ENCODE data around the gene BCORL1.

BCORL1 gene, protein sequence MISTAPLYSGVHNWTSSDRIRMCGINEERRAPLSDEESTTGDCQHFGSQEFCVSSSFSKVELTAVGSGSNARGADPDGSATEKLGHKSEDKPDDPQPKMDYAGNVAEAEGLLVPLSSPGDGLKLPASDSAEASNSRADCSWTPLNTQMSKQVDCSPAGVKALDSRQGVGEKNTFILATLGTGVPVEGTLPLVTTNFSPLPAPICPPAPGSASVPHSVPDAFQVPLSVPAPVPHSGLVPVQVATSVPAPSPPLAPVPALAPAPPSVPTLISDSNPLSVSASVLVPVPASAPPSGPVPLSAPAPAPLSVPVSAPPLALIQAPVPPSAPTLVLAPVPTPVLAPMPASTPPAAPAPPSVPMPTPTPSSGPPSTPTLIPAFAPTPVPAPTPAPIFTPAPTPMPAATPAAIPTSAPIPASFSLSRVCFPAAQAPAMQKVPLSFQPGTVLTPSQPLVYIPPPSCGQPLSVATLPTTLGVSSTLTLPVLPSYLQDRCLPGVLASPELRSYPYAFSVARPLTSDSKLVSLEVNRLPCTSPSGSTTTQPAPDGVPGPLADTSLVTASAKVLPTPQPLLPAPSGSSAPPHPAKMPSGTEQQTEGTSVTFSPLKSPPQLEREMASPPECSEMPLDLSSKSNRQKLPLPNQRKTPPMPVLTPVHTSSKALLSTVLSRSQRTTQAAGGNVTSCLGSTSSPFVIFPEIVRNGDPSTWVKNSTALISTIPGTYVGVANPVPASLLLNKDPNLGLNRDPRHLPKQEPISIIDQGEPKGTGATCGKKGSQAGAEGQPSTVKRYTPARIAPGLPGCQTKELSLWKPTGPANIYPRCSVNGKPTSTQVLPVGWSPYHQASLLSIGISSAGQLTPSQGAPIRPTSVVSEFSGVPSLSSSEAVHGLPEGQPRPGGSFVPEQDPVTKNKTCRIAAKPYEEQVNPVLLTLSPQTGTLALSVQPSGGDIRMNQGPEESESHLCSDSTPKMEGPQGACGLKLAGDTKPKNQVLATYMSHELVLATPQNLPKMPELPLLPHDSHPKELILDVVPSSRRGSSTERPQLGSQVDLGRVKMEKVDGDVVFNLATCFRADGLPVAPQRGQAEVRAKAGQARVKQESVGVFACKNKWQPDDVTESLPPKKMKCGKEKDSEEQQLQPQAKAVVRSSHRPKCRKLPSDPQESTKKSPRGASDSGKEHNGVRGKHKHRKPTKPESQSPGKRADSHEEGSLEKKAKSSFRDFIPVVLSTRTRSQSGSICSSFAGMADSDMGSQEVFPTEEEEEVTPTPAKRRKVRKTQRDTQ (N-terminal part only)

DNA sequence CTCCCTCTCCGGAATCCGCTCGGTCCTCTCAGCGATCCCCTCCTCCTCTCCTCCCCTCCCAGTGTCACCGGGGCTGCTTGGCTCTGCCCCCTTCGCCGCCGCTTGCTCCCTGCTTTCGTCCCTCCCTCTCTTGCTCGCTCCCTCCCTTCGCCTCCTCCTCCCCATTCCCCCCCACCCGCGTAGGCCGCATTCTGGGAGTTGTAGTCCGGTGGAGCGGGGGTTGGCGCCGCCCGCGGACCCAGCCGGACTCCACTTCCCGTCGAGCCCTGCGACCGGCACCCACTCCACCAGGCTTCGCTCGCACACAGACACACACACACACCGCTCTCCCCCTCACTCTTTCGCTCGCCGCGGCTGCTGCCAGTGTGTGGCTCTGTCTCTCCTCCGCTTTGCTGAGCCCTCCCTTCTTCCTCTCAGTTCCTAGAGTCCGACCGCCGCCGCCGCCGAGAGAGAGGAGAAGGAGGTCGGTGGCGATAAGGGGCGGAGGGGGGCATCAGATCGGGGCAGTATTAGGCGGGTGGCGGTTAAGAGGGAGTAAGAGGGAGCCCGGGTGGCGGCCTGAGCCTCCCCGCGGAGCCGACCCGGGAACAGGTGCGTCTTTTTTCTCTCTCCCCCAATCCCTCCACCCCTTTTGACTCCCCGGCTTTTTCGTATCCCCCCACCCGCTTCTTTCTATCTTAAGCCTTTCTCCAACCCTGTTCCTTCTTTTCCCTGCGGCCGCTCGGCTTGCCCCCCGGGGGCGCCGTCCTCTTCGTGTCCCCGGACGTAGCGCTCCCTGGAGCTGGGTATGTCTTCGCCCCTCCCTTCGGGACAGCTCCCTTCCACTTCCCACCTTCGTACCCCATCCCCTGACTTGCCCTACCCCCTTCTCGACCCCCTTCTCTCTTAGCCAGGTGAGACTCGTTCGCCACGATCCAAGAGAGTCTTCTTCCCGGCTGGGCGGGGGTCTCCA lies at the start of gene BCORL1:
BCORL1 (plus strand) TSS at position 336 of the 952 bp plus-strand sequence. CDS start 22,597 bp downstream, outside the sequence.
- peak; percentile 77 for DNase-seq

DNA sequence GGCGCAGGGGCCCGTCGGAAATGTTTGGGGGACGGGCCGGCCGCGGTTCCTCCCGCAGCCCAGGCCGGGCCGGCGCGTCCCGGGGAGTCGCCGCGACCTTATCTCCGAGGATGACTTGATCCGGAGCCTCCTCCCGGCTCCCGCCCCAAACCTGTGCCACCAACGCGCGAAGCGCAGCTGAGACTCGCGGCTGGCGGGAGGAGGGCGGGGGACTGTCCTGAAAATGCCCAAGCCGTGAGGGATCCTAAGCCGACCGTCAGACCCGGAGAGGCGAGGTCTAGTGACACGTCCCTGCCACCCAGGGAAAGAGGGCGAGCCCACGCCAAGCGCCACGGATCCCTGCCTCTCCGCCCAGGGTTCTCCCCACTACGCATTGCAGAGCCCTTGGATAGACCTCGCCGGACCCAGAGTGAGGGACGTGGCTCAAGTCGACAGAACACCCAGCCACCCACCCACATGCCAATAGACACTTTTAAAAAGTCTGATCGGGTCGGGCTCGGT lies 49.6 kb upstream of the BCORL1 start:
- DNase-seq = no peak

DNA sequence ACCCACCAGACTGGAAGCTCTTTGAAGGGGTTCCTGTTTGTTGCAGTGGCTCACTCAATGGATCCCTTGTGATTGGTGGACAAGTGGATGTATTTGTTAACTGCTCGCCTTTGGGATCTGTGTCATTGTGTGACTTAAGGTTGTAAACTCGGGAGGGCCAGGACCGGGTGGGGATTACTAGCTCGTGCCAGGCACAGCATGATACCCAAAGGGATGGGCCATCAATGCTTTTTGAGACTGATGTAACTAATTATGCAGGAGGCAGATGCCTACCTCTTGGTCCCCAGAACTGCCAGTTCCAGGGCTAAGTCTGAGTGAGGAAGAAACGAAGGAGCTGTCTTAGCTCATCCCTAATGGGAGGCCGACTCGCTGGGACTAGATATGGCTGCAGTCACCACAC lies 48.7 kb upstream of the BCORL1 start:
- DNase-seq = no peak

DNA sequence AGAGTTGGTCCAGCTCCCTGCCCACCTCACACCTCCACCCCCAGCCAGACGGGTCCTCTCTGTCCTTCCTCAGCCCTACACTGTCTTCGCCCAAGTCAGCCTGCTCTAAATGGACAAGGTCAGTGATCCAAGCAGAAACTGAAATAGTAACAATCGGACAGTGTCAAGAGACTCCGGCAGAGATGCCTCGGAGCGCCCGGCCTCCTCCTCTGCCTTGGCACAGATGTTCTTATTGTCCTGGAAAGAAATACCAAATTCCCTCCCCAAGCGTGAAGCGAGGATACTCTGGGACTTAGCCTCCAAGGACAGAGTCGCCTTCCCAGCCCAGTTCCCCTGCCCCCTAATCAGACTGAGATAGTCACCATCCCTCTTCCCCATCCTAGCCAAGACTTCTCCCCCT lies 48.0 kb upstream of the BCORL1 start:
- DNase-seq = no peak

DNA sequence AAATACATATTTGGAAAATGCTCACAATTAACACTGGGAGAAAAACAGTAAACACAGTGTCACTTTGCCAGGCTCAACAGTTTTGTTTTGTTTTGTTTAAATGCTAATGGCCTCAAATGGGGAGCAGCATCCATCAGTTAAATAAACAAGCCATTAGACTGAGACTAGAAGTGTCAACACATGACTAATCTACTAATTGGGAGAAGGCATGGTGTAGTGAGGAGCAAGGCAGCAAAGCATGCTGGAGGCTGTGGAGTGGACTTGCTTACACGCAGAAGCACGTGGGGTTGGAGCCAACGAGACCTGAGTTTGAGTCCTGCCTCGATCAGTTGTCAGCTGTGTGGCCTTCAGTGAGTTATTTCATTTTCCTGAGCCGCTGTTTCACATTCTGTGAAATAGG lies 47.5 kb upstream of the BCORL1 start:
- no peak for DNase-seq

DNA sequence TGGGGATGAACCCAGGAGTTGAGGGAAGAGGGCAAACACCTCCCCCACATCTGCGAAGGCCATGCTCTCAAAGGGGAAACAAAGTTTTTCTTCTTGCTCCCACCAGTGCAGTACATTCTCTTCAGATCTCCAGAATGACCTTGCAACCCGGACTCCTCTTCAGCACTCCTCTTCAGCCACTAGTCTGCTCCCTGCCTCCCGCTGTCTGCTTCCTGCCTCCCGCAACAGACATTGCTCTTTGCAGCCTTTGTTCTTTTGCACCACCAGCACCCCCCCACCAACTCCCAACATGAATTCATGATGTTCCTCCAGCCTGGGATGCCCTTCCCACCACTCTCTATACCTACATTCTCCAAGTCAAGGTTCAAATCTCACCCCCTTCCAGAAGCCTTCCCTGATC lies 44.4 kb upstream of the BCORL1 start:
- DNase-seq = no peak

DNA sequence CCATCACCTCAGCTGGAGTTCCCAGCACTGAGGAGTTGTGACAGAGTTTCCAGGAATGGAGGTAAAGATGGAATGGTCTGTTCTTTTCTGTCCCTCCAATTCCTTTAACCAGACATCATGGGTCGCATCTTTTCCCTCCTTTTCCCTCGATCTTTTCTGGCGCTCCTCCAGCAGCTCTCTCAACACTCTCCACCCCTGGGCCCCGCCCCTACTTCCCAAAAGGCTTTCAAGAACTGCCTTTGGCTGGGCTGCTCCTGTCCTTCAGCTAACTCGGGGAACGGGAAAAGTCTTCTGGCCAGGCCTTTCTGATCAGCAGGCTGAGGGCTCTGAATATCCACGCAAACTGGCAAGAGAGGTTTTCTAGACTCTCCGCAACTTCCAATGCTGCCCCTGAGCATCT lies 42.4 kb upstream of the BCORL1 start:
- DNase-seq = no peak

DNA sequence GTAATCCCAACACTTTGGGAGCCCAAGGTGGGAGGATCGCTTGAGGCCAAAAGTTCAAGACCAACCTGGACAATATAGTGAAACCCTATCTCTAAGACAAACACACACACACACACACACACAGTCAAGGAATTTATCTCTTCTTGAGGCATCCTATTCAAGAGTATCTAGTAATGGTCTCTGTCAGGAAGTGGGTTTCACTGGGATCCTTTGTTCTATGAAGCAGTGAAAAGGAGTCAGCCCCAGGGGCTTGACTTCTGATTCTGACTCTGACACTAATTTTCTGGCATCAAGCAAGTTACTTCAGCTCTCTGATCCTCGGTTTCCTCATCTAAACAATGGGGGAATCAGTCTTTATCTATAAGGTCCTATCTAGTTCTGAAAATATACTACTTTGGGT lies 41.7 kb upstream of the BCORL1 start:
- DNase-seq = no peak

DNA sequence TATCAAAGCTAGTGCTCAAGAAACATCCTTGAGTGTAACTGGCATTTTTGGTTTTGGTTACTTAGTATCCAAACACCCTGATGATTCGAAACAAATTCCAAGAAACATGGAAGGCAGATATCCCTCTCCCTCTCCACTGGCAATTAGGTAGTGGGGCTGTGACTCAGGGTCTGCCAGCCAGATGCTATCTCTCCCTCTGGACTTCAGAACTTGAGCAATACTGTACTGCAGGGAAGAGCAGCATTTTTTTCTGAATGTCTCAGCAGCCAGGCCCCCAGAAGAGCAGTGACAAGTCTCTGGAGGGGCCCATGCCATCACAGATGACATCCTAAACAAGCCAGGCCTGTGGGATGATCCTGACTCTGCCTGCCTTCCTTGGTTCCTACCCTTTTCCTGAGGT lies 37.3 kb upstream of the BCORL1 start:
- no peak for DNase-seq

DNA sequence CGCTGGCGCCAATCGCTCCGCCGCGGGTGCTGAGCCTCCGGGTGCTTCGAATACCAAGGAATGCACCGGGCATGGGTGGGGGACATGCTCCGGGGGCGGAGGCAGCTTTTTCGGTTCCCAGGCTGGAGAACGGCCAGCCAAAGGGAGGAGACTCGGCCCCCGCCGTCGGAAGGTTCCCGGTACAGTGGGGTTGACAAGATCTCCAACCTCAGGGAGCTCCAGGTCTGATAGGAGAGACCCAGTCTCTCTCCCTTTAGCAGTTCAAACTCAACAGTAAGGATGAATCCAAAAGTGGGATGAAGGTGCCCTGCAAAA lies 29.1 kb upstream of the BCORL1 start:
- DNase-seq = no peak

DNA sequence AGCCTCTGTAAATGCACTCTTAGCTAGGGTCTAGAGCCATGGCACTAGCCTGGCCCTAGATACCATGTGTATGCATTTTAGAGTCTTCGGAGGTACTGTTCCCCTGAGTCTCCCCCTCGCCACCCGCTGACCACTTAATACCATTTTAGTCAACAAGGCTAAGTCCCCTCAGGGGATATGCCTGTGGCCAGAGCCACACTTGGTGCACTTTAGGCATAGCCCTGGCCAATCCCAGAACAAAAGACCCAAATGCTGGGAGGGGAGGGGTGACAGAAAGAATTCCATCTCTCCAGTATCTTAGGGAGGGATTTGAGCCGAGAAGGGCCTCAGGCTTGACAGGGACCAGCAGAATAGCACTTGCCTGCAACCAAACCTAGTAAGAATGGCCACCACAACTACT lies 28.6 kb upstream of the BCORL1 start:
- no peak for DNase-seq

DNA sequence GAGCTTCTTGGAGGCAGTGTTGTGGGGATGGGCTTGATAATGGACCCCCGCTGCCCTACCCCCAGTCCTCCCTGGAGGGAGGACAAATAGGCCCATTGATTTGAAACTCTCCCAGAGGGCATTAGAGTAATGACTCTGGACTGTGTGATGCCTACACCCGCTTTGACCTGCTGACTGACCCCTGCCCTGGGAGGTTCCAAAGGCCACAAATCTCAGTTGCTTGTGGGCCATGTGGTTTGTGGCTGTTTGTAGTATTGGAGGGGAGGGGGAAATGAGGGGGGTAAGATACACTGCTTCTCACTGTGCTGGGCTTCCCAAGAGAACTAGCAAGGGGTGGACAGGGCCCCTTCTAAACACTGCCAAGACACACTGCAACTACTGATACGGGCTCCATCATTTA lies 27.6 kb upstream of the BCORL1 start:
- no peak for DNase-seq

DNA sequence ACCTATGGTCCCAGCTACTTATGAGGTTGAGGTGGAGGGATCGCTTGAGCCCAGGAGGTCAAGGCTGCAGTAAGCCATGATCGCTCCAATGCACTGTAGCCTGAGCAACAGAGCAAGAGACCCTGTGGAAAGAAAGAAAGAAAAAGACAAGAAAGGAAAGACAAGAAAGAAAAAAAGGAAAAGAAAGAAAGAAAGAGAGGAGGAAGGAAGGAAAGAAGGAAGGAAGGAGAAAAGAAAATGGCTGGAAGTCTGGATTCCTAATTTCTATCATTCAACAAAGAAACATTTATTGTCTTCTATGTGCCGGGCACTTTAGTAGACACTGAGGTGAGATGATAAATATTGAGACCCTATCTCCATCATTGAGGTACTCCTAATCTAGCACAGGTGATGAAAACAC lies 26.8 kb upstream of the BCORL1 start:
- DNase-seq = no peak

DNA sequence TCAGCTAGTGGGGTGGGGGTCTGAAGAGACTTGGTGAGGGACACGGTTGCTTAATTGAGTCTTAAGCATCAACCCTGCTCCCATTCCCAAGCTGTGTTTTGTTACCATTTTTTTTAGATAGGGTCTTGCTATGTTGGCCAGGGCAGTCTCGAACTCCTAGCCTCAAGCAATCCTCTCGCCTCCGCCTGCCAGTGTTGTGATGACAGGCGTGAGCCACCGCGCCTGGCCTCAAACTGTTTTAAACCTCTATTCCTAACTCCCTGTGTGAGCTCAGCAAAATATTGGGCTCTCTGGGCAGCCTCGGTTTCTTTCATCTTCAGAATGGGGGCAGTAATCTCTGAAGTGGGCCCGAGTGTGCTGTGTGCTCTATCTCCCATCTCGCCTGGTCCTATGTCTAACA lies 26.3 kb upstream of the BCORL1 start:
- DNase-seq = no peak

DNA sequence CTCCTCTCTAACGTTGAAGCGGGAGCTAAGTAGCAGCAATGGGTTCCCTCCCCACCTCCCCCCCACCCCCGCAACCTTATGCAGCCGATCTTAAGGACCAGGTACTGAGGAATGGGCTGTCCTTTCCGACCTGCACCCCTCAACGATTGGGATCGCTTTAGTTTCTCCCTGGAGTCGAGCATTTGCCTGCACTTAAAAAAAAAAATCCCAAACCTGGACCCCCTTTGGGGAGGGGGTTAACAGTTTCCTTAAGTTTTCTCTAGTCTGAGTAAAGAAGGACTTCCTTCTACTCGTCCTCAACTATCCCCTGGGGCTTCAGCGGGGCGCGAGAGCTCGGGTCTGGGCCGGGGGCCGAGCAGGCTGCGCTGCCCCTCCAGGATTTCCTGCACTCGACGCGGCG lies 25.7 kb upstream of the BCORL1 start:
- no peak for DNase-seq

DNA sequence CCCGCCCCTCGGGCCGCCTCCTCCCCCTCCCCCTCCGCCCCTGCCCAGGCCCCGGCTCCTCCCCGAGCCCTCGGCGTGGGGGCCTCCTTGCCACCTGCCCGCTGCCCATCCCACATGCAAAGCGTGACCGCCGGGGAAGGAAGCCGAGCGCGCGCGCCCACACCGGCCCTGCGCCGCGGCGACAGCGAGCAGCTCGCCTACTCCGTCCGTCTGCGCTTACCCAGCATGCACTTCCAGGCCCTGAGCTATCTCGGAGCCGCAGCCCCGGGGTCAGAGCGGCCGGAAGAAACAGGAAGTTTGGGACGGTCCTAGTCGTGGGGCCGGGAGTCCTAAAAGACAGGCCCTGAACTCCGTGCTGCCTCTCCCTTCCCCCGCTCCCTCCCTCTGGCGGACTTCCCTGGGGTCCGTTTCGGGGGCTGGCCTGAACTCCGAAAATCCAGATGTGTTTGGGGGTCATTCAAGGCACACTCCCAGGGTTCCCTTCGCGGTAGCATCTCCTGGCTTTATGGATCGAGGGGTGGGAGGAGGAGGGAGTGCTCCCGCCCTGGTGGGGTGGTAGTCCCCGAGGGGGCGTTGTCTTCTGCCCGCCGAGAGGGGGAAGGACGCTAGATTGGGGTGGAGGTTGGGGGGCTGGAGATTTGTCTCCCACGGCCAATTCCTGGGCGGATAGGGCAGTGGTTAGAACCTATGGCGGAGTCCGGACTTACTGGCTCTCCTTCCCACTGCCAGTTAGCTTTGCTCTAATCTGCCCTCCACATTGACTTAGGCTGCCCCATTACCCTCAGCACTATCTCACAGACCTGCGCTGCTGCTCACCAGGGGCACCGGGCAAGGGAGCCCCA lies 25.0 kb upstream of the BCORL1 start:
- peak; percentile 69 for DNase-seq

DNA sequence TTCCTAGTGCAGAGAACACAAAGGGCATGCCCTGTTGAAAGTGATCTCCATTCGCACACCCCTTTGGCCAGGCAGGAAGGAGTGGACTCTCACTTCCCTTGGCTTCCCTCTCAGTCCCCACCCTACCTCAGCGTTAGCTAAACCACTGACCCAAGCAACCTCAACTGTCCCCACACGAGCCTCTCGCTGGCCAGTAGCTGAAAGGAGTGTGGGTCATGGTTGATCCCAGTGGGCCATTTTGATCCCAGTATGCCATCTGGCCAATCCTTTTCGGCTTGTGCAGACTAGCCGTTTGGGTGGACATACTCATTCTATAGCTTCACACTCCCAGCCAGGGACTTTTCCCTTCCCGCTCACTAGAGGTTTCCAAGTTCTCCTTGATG lies 24.4 kb upstream of the BCORL1 start:
- DNase-seq = no peak

DNA sequence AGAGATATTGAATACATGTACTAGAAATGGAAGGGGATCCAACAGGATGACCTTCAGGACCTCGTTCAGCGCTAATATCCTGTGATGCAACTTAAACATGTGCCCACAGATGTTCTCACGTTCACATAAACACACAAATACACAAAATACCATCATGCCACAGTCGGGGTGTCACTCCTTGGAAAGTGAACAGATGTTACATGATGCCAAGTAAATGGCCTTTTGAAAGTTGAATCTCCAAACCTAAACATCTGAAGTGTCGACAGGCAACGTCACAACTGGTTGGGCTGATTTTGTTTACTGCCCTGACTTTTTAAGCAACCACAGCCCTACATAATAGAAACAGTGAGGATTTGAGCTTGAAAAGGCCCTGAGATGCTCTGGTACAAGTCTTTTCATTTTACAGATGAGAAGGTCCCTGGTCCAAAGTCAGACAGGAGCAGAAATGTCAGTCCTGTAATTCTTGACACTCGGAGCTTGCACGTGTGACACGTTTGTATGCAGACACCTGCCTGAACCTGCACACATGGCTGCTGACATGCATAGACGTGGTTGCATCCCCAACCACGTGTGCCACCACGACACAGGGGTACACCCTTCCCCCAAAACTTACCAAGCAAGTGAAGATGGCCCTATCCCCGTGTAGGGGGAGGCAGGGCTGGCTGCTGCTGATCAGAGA lies 23.5 kb upstream of the BCORL1 start:
- no peak for DNase-seq

DNA sequence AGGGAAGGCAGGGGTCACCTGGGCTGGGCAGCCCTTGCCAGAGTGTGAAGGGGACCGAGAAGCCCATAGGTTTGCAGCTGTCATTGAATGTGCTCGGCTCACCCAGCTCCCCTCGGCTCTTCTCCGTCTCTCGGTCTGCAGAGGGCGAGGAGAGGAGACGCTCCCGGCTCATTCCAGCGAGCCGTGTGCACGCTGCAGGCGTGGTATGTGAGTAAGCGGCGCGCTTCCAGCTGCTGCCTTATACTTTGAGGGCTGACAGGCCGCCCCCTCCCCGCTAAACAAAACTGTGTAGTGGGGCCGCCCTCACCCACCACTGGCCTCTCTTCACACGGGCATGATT lies 23.0 kb upstream of the BCORL1 start:
- DNase-seq = no peak

DNA sequence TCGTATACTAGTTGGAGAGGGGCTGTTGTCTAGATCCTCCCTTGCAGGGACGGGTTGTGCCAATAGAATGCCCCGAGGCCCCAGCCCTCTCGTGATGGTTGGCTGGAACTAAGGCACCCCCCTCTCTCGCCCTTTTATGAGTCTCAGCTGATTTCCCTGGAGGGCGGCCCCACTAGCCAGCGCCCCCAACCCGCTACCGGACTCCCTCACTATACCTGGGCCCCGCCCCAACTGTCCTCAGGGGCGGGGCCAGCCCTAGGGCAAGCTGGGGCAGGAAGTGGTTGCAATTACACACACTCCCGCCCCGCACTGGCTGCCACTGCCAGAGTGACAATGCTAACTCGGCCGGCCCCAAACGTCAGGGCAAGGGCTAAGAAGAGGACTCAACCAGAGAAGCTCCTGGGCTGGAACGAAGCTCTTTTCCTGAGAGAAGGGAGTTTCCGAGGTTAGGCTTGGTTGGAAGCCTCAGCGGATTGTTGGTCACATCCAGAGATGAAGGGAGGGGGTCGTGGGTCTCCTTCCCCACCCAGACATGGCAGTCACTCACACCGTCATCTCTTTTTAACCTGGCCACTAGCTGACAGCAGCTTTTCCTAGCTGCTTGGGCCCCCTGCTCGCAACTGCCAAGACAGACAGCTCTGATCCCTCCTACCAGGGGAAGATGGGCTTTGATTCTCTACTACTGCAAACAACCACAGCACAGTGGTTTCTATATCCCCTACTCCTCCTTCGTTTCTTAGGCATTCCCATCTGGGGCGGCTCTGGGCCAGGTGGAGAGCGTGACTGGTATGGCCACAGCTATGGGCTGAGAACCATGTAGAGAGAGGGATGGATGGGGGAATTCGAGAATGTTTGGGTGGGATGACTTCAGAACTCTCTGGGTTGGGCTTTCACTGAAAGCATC lies 21.0 kb upstream of the BCORL1 start:
- peak; percentile 38 for DNase-seq
